GM12878 (cell line): Measurements from ENCODE around the gene SLC24A3.

Experiments used
- CEBPB ChIP-seq, 2 experiments: fragments of 150-350 bp in 1 of 2; IDR thresholded peaks; 2 replicates each; pipeline ENCODE4 v1.6.1; 2012 to 2014; ENCODE audit warnings: low read depth in 2 of 2, low read length in 2 of 2, borderline replicate concordance in 1 of 2, inconsistent platforms in 1 of 2
- SIX5 ChIP-seq: IDR thresholded peaks from 2 replicates; pipeline ENCODE4 v1.6.1; 2011; ENCODE audit warnings: mild to moderate bottlenecking, low read depth, low read length, moderate library complexity; ENCODE audit not compliant: severe bottlenecking
- TAF1 ChIP-seq: IDR thresholded peaks from 2 replicates; pipeline ENCODE4 v1.6.1; 2011; ENCODE audit warnings: mild to moderate bottlenecking, low read depth, low read length, borderline replicate concordance

DNA sequence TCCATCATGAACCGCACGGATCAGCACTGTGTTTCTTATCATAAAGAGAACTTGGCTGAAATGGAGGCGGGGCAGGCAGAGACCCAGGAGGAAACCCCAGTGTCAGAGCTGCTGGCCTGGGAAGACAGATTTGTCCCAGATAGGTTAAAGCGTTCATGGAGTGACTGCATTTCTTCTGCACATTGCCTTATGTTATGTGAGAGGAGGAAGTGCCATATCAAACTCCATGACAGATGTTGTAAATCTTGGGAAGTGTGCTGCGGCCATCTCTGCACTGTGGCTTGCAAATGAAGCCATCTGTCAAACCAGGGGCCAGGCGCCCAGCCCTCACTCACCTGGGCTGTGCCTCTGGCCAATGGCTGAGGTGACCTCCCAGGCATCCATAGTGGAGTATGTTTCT lies 163.0 kb downstream of the SLC24A3 start:
- TF ChIP-seq TAF1 (no peak), CEBPB (IDR thresholded peaks at IDR 0.05; ENCODE audit: borderline replicate concordance in 1 of 2, low read depth in 2 of 2, low read length in 2 of 2) (no peak), SIX5 (no peak)
